AG20443 (cell line): ENCODE data around the gene TTN.
A peak's percentile ranks its signal among the peaks of the same experiment; 100 is the strongest.

Experiments
- DNase-seq: peaks from one replicate; pipeline ENCODE4 v3.0.0; 2012; ENCODE audit warnings: low spot score, mixed read lengths

TTN gene

GRCh38 chr2:178734518-178734917, 72.7 kb downstream of the TTN start:
- no peak for DNase-seq

- DNase-seq: no peak
Measured at GRCh38 chr2:178733975-178734374, 73.2 kb downstream of the TTN start.

- no peak for DNase-seq
Measured at GRCh38 chr2:178732913-178733312, 74.3 kb downstream of the TTN start.

GRCh38 chr2:178731300-178731699, 75.9 kb downstream of the TTN start:
- no peak for DNase-seq

- DNase-seq: no peak
Measured at GRCh38 chr2:178730049-178730448, 77.2 kb downstream of the TTN start.

GRCh38 chr2:178723786-178724346, 83.4 kb downstream of the TTN start:
- no peak for DNase-seq

GRCh38 chr2:178722296-178722695, 84.9 kb downstream of the TTN start:
- no peak for DNase-seq

- no peak for DNase-seq
Measured at GRCh38 chr2:178718988-178719387, 88.2 kb downstream of the TTN start.

- DNase-seq: no peak
Measured at GRCh38 chr2:178718283-178718682, 88.9 kb downstream of the TTN start.

- DNase-seq: no peak
Measured at GRCh38 chr2:178716394-178716793, 90.8 kb downstream of the TTN start.

GRCh38 chr2:178715366-178715765, 91.9 kb downstream of the TTN start:
- no peak for DNase-seq

- no peak for DNase-seq
Measured at GRCh38 chr2:178707476-178707875, 99.7 kb downstream of the TTN start.

GRCh38 chr2:178704876-178705275, 102.3 kb downstream of the TTN start:
- DNase-seq: no peak

- no peak for DNase-seq
Measured at GRCh38 chr2:178702361-178702760, 104.9 kb downstream of the TTN start.

GRCh38 chr2:178700922-178701342, 106.3 kb downstream of the TTN start:
- DNase-seq: peak; percentile 39

- DNase-seq: no peak
Measured at GRCh38 chr2:178700136-178700535, 107.1 kb downstream of the TTN start.

GRCh38 chr2:178692845-178693244, 114.4 kb downstream of the TTN start:
- DNase-seq: no peak

- DNase-seq: no peak
Measured at GRCh38 chr2:178689808-178690207, 117.4 kb downstream of the TTN start.

GRCh38 chr2:178683877-178684276, 123.3 kb downstream of the TTN start:
- no peak for DNase-seq

GRCh38 chr2:178681081-178681480, 126.1 kb downstream of the TTN start:
- DNase-seq: no peak

GRCh38 chr2:178679891-178680290, 127.3 kb downstream of the TTN start:
- no peak for DNase-seq

- DNase-seq: no peak
Measured at GRCh38 chr2:178677599-178677998, 129.6 kb downstream of the TTN start.

GRCh38 chr2:178676046-178676445, 131.2 kb downstream of the TTN start:
- DNase-seq: no peak

GRCh38 chr2:178674122-178674521, 133.1 kb downstream of the TTN start:
- DNase-seq: no peak

GRCh38 chr2:178666458-178666857, 140.8 kb downstream of the TTN start:
- no peak for DNase-seq
